Measurements from ENCODE around the gene ZNF683. TPM values are rescaled to one million over a fixed set of nuclear protein-coding genes. Genes with fewer than 3 reads are reported as not detected.
"Not testable (repeated sequence)": the region's sequence is repeated elsewhere in the genome, so short reads cannot be mapped to it uniquely, and the experiment has no call there.

Gene ZNF683
- polyA plus RNA-seq, 3 donors: 0.46 TPM; not detected in 2

- WGBS, 3 donors: 69 to 73% (median 70%) methylated on average over 4 of the region's 4 CpGs
- H3K27ac ChIP-seq (ENCODE audit: low read depth, low read length): no peak overlapping the region
These were observed 17.2 kb upstream of the ZNF683 start for GRCh38 chr1:26389604-26390247.

GRCh38 chr1:26388791-26389445 lies 16.4 kb upstream of the ZNF683 start:
- WGBS, 3 donors: 76 to 82% (median 79%) methylated on average over 7 of the region's 7 CpGs
- no peak overlapping the region for H3K27ac ChIP-seq (ENCODE audit: low read depth, low read length)

- 65 to 72% (median 71%) methylated on average over 7 of the region's 7 CpGs for WGBS, 3 donors
- no peak overlapping the region for H3K27ac ChIP-seq (ENCODE audit: low read depth, low read length)
These were observed 14.9 kb upstream of the ZNF683 start for GRCh38 chr1:26387447-26387846.

- not testable (repeated sequence) for H3K27ac ChIP-seq (ENCODE audit: low read depth, low read length)
- 73 to 89% (median 86%) methylated on average over 3 of the region's 3 CpGs for WGBS, 3 donors
These were observed 12.5 kb upstream of the ZNF683 start for GRCh38 chr1:26385063-26385462.

GRCh38 chr1:26384076-26384475 lies 11.5 kb upstream of the ZNF683 start:
- H3K27ac ChIP-seq (ENCODE audit: low read depth, low read length): no peak overlapping the region
- 77 to 90% (median 80%) methylated on average over 3 of the region's 3 CpGs for WGBS, 3 donors

- 91 to 95% (median 91%) methylated on average over 3 of the region's 3 CpGs for WGBS, 3 donors
- no peak overlapping the region for H3K27ac ChIP-seq (ENCODE audit: low read depth, low read length)
These were observed 6.3 kb upstream of the ZNF683 start for GRCh38 chr1:26378879-26379251.

- 16 to 51% (median 26%) methylated on average over 5 of the region's 5 CpGs for WGBS, 3 donors
- no peak overlapping the region for H3K27ac ChIP-seq (ENCODE audit: low read depth, low read length)
These were observed 5.7 kb upstream of the ZNF683 start for GRCh38 chr1:26378088-26378878.

- 89 to 97% (median 95%) methylated on average over 4 of the region's 4 CpGs for WGBS, 3 donors
- H3K27ac ChIP-seq (ENCODE audit: low read depth, low read length): no peak overlapping the region
These were observed 3.5 kb upstream of the ZNF683 start for GRCh38 chr1:26376050-26376449.

- no peak overlapping the region for H3K27ac ChIP-seq (ENCODE audit: low read depth, low read length)
- WGBS, 3 donors: 41 to 78% (median 45%) methylated on average over 6 of the region's 6 CpGs
These were observed 2.5 kb upstream of the ZNF683 start for GRCh38 chr1:26375081-26375480.

GRCh38 chr1:26374361-26374760 lies 1.8 kb upstream of the ZNF683 start:
- not testable (repeated sequence) for H3K27ac ChIP-seq (ENCODE audit: low read depth, low read length)
- WGBS, 3 donors: 48 to 64% (median 62%) methylated on average over 2 of the region's 2 CpGs

- 58 to 64% (median 59%) methylated on average over 2 of the region's 2 CpGs for WGBS, 3 donors
- H3K27ac ChIP-seq (ENCODE audit: low read depth, low read length): no peak overlapping the region
These were observed 1.2 kb upstream of the ZNF683 start for GRCh38 chr1:26373789-26374188.

- 68 to 84% (median 80%) methylated on average over 4 of the region's 4 CpGs for WGBS, 3 donors
- no peak overlapping the region for H3K27ac ChIP-seq (ENCODE audit: low read depth, low read length)
These were observed 731 bp upstream of the ZNF683 start for GRCh38 chr1:26373281-26373680.

GRCh38 chr1:26372039-26372438 lies 511 bp downstream of the ZNF683 start:
- no peak overlapping the region for H3K27ac ChIP-seq (ENCODE audit: low read depth, low read length)
- 82 to 92% (median 90%) methylated on average over 5 of the region's 5 CpGs for WGBS, 3 donors

- WGBS, 3 donors: 54 to 64% (median 56%) methylated on average over 6 of the region's 6 CpGs
- H3K27ac ChIP-seq (ENCODE audit: low read depth, low read length): no peak overlapping the region
These were observed 1.8 kb downstream of the ZNF683 start for GRCh38 chr1:26370591-26371382.

GRCh38 chr1:26368486-26368885 lies 4.1 kb downstream of the ZNF683 start:
- WGBS, 3 donors: 90 to 97% (median 94%) methylated on average over 3 of the region's 3 CpGs

GRCh38 chr1:26368006-26368405 lies 4.5 kb downstream of the ZNF683 start:
- no peak overlapping the region for H3K27ac ChIP-seq (ENCODE audit: low read depth, low read length)
- 77 to 85% (median 80%) methylated on average over 4 of the region's 4 CpGs for WGBS, 3 donors

More at GRCh38 chr1:26368486-26368885, 4.1 kb downstream of the ZNF683 start:
- no peak overlapping the region for H3K27ac ChIP-seq (ENCODE audit: low read depth, low read length)

GRCh38 chr1:26367441-26367840 lies 5.1 kb downstream of the ZNF683 start:
- no peak overlapping the region for H3K27ac ChIP-seq (ENCODE audit: low read depth, low read length)
- WGBS, 3 donors: 84 to 93% (median 87%) methylated on average over 6 of the region's 6 CpGs

GRCh38 chr1:26364956-26365355 lies 7.6 kb downstream of the ZNF683 start:
- WGBS, 3 donors: 38 to 58% (median 38%) methylated on average over 9 of the region's 9 CpGs
- H3K27ac ChIP-seq (ENCODE audit: low read depth, low read length): no peak overlapping the region
